Brain microvascular endothelial cell (primary cell): ENCODE measurements around the gene SMC1B.

Experiments used
- DNase-seq: peaks from one replicate; pipeline ENCODE4 v3.0.0-alpha.2; 2020
- H3K27ac ChIP-seq: fragments of 250-450 bp; sonication (Bioruptor Pico); 2 replicates; pipeline ENCODE4 v1.5.1; 2020; ENCODE audit warnings: mild to moderate bottlenecking, moderate library complexity
- H3K27me3 ChIP-seq: fragments of 250-450 bp; sonication (Bioruptor Pico); replicated peaks from 2 replicates; pipeline ENCODE4 v1.5.1; 2020; ENCODE audit warnings: mild to moderate bottlenecking
- H3K36me3 ChIP-seq: fragments of 250-450 bp; sonication (Bioruptor Pico); replicated peaks from 2 replicates; pipeline ENCODE4 v1.5.1; 2020; ENCODE audit warnings: mild to moderate bottlenecking
- H3K4me3 ChIP-seq: 2 replicates; pipeline ENCODE4 v1.5.1; 2011; ENCODE audit warnings: low read depth, mild to moderate bottlenecking, control low read depth, low read length, moderate library complexity
- CTCF ChIP-seq: IDR thresholded peaks from 2 replicates; pipeline ENCODE4 v1.5.1; 2011; ENCODE audit warnings: low read depth, mild to moderate bottlenecking, moderate library complexity, low read length, control low read depth, inconsistent platforms; ENCODE audit errors: missing control alignments
- in situ Hi-C: cut with HindIII; loops from 2 replicates; pipeline ENCODE4 v1.10.0; 2017; ENCODE audit warnings: low sequenced_read_pairs, low pct_ligation_motif_present

SMC1B gene

GRCh38 chr22:45399712-45400445, 13.5 kb downstream of the SMC1B start:
- H3K4me3 ChIP-seq, result no peak overlapping the region
- H3K27me3 ChIP-seq, result no peaks in the 10 kb centered on the region
- DNase-seq, result no peak
- no peaks in the 10 kb centered on the region for H3K36me3 ChIP-seq
- no peak for TF ChIP-seq CTCF
- in situ Hi-C loops, result no loop called here
- no peak overlapping the region for H3K27ac ChIP-seq

- H3K27me3 ChIP-seq, result no peaks in the 10 kb centered on the region
Observed at GRCh38 chr22:45398214-45398613, 15.2 kb downstream of the SMC1B start.

GRCh38 chr22:45397806-45398205, 15.6 kb downstream of the SMC1B start:
- in situ Hi-C loops, result no loop called here
- no peaks in the 10 kb centered on the region for H3K27me3 ChIP-seq
- no peak overlapping the region for H3K4me3 ChIP-seq
- no peak for TF ChIP-seq CTCF
- no peak overlapping the region for H3K27ac ChIP-seq
- no peaks in the 10 kb centered on the region for H3K36me3 ChIP-seq
- DNase-seq, result no peak

More at GRCh38 chr22:45398214-45398613, 15.2 kb downstream of the SMC1B start:
- Histone ChIP-seq H3K36me3 (no peaks in the 10 kb centered on the region), H3K4me3 (no peak overlapping the region), H3K27ac (no peak overlapping the region)
- in situ Hi-C loops, result no loop called here
- TF ChIP-seq CTCF, result no peak
- DNase-seq, result no peak

- H3K27me3 ChIP-seq, result no peaks in the 10 kb centered on the region
- no peak for DNase-seq
Observed at GRCh38 chr22:45389546-45389945, 23.9 kb downstream of the SMC1B start.

GRCh38 chr22:45381348-45381747, 32.1 kb downstream of the SMC1B start:
- no peaks in the 10 kb centered on the region for H3K27me3 ChIP-seq
- no peak overlapping the region for H3K4me3 ChIP-seq
- in situ Hi-C loops, result no loop called here
- TF ChIP-seq CTCF, result no peak
- no peaks in the 10 kb centered on the region for H3K36me3 ChIP-seq
- no peak for DNase-seq
- no peak overlapping the region for H3K27ac ChIP-seq

More at GRCh38 chr22:45389546-45389945, 23.9 kb downstream of the SMC1B start:
- no peak overlapping the region for H3K27ac ChIP-seq
- no peak for TF ChIP-seq CTCF
- H3K4me3 ChIP-seq, result no peak overlapping the region
- in situ Hi-C loops, result no loop called here
- H3K36me3 ChIP-seq, result no peaks in the 10 kb centered on the region

- TF ChIP-seq CTCF, result no peak
- DNase-seq, result no peak
- no peak overlapping the region for H3K27ac ChIP-seq
Observed at GRCh38 chr22:45376703-45377102, 36.7 kb downstream of the SMC1B start.

More at GRCh38 chr22:45376703-45377102, 36.7 kb downstream of the SMC1B start:
- H3K27me3 ChIP-seq, result no peaks in the 10 kb centered on the region
- in situ Hi-C loops, result no loop called here
- no peaks in the 10 kb centered on the region for H3K36me3 ChIP-seq
- no peak overlapping the region for H3K4me3 ChIP-seq
